Measurements from ENCODE around the gene DNAJB14.

Gene DNAJB14

GRCh38 chr4:99983289-99983943, 37.0 kb upstream of the DNAJB14 start:
- no CpG with 5 or more reads among the region's 4 CpGs for WGBS, 2 donors (ENCODE audit: extremely low coverage in 2 of 2, insufficient read length in 2 of 2, insufficient replicate concordance in 1 of 2)
- no peak overlapping the region for H3K4ac ChIP-seq (ENCODE audit: low read length)
- H3K18ac ChIP-seq (ENCODE audit: low read length): no peak overlapping the region
- H3K9me3 ChIP-seq (replicated peaks in 1 of 2; ENCODE audit: control insufficient read depth in 2 of 2, insufficient read depth in 1 of 2, low read depth in 1 of 2, low read length in 2 of 2): peaks cover 0 to 2% of the 10 kb centered on the region in 2 donors
- no peak for DNase-seq (ENCODE audit: low spot score)
- no peak overlapping the region for H2AK5ac ChIP-seq (ENCODE audit: low read depth, low read length)
- no peak overlapping the region for H4K8ac ChIP-seq (ENCODE audit: low read depth, low read length)
- no peak overlapping the region for H2BK12ac ChIP-seq (ENCODE audit: low read length)
- no peak overlapping the region for H2BK15ac ChIP-seq (ENCODE audit: low read length)
- H3K14ac ChIP-seq (ENCODE audit: low read length): no peak overlapping the region
- H4K91ac ChIP-seq (ENCODE audit: low read depth, low read length, poor library complexity): no peak overlapping the region
- H3K9ac ChIP-seq (ENCODE audit: low read depth, low read length, poor library complexity): no peak overlapping the region
- no peaks in the 10 kb centered on the region for H3K79me1 ChIP-seq (ENCODE audit: low read depth, low read length)
- no peak overlapping the region for H3K23ac ChIP-seq (ENCODE audit: low read depth, low read length, poor library complexity)
- no peak overlapping the region for H2BK120ac ChIP-seq (ENCODE audit: low read depth, low read length)
- H3K36me3 ChIP-seq (replicated peaks in 1 of 2; ENCODE audit: control insufficient read depth in 2 of 2, insufficient read depth in 2 of 2, low read length in 2 of 2): no peaks in the 10 kb centered on the region
- no peak overlapping the region for H3K27ac ChIP-seq (replicated peaks; ENCODE audit: low read length)
- H2BK5ac ChIP-seq (ENCODE audit: low read length): no peak overlapping the region
- H3K4me3 ChIP-seq (ENCODE audit: low read length in 2 of 2): no peak overlapping the region
- no peak overlapping the region for H2AFZ ChIP-seq (ENCODE audit: low read length)
- no peak overlapping the region for H3K4me2 ChIP-seq (ENCODE audit: insufficient read depth, low read length, poor library complexity, severe bottlenecking)
- H3K27me3 ChIP-seq (ENCODE audit: control insufficient read depth in 3 of 3, insufficient read depth in 3 of 3, low read depth in 1 of 3, low read length in 3 of 3): no peaks in the 10 kb centered on the region
- H3K4me1 ChIP-seq (ENCODE audit: control insufficient read depth in 2 of 2, insufficient read depth in 1 of 2, low read depth in 1 of 2, low read length in 2 of 2): no peaks in the 10 kb centered on the region

- no peak for DNase-seq (ENCODE audit: low spot score)
- Histone ChIP-seq H2BK5ac (ENCODE audit: low read length) (no peak overlapping the region), H3K9me3 (replicated peaks in 1 of 2; ENCODE audit: control insufficient read depth in 2 of 2, insufficient read depth in 1 of 2, low read depth in 1 of 2, low read length in 2 of 2) (no peaks in the 10 kb centered on the region), H3K4me1 (ENCODE audit: control insufficient read depth in 2 of 2, insufficient read depth in 1 of 2, low read depth in 1 of 2, low read length in 2 of 2) (no peaks in the 10 kb centered on the region), H3K79me1 (ENCODE audit: low read depth, low read length) (no peaks in the 10 kb centered on the region), H2AFZ (ENCODE audit: low read length) (no peak overlapping the region), H3K27me3 (ENCODE audit: control insufficient read depth in 3 of 3, insufficient read depth in 3 of 3, low read depth in 1 of 3, low read length in 3 of 3) (no peaks in the 10 kb centered on the region), H3K23ac (ENCODE audit: low read depth, low read length, poor library complexity) (no peak overlapping the region), H3K4ac (ENCODE audit: low read length) (no peak overlapping the region), H2BK15ac (ENCODE audit: low read length) (no peak overlapping the region), H3K27ac (replicated peaks; ENCODE audit: low read length) (no peak overlapping the region), H2BK12ac (ENCODE audit: low read length) (no peak overlapping the region), H3K36me3 (replicated peaks in 1 of 2; ENCODE audit: control insufficient read depth in 2 of 2, insufficient read depth in 2 of 2, low read length in 2 of 2) (no peaks in the 10 kb centered on the region), H3K4me2 (ENCODE audit: insufficient read depth, low read length, poor library complexity, severe bottlenecking) (no peak overlapping the region), H3K18ac (ENCODE audit: low read length) (no peak overlapping the region), H2BK120ac (ENCODE audit: low read depth, low read length) (no peak overlapping the region), H2AK5ac (ENCODE audit: low read depth, low read length) (no peak overlapping the region), H3K4me3 (ENCODE audit: low read length in 2 of 2) (no peak overlapping the region), H3K9ac (ENCODE audit: low read depth, low read length, poor library complexity) (no peak overlapping the region), H3K14ac (ENCODE audit: low read length) (no peak overlapping the region), H4K8ac (ENCODE audit: low read depth, low read length) (no peak overlapping the region), H4K91ac (ENCODE audit: low read depth, low read length, poor library complexity) (no peak overlapping the region)
Observed at GRCh38 chr4:99979872-99980271, 33.5 kb upstream of the DNAJB14 start.

GRCh38 chr4:99971453-99972111, 25.2 kb upstream of the DNAJB14 start:
- Histone ChIP-seq H2BK15ac (ENCODE audit: low read length) (peak overlapping the region; percentile 55), H3K36me3 (replicated peaks in 1 of 2; ENCODE audit: control insufficient read depth in 2 of 2, insufficient read depth in 2 of 2, low read length in 2 of 2) (no peaks in the 10 kb centered on the region), H3K4me3 (ENCODE audit: low read length in 2 of 2) (peak overlapping the region in 1 of 2 donors; percentile 66), H4K8ac (ENCODE audit: low read depth, low read length) (no peak overlapping the region), H3K4me1 (ENCODE audit: control insufficient read depth in 2 of 2, insufficient read depth in 1 of 2, low read depth in 1 of 2, low read length in 2 of 2) (peaks cover 0 to 4% of the 10 kb centered on the region in 2 donors), H2BK5ac (ENCODE audit: low read length) (no peak overlapping the region), H3K9me3 (replicated peaks in 1 of 2; ENCODE audit: control insufficient read depth in 2 of 2, insufficient read depth in 1 of 2, low read depth in 1 of 2, low read length in 2 of 2) (peaks cover 0 to 6% of the 10 kb centered on the region in 2 donors), H3K14ac (ENCODE audit: low read length) (peak overlapping the region; percentile 66), H3K27ac (replicated peaks; ENCODE audit: low read length) (no peak overlapping the region), H4K91ac (ENCODE audit: low read depth, low read length, poor library complexity) (peak overlapping the region; percentile 48), H2AFZ (ENCODE audit: low read length) (no peak overlapping the region), H3K79me1 (ENCODE audit: low read depth, low read length) (peaks cover 3% of the 10 kb centered on the region), H3K23ac (ENCODE audit: low read depth, low read length, poor library complexity) (peak overlapping the region; percentile 87), H2AK5ac (ENCODE audit: low read depth, low read length) (peak overlapping the region; percentile 65), H3K4me2 (ENCODE audit: insufficient read depth, low read length, poor library complexity, severe bottlenecking) (no peak overlapping the region), H3K4ac (ENCODE audit: low read length) (peak overlapping the region; percentile 45), H3K9ac (ENCODE audit: low read depth, low read length, poor library complexity) (peak overlapping the region; percentile 55), H2BK12ac (ENCODE audit: low read length) (peak overlapping the region; percentile 18), H2BK120ac (ENCODE audit: low read depth, low read length) (no peak overlapping the region), H3K27me3 (ENCODE audit: control insufficient read depth in 3 of 3, insufficient read depth in 3 of 3, low read depth in 1 of 3, low read length in 3 of 3) (no peaks in the 10 kb centered on the region), H3K18ac (ENCODE audit: low read length) (peak overlapping the region; percentile 82)
- WGBS, 2 donors (ENCODE audit: extremely low coverage in 2 of 2, insufficient read length in 2 of 2, insufficient replicate concordance in 1 of 2): no CpG with 5 or more reads among the region's 12 CpGs
- no peak for DNase-seq (ENCODE audit: low spot score)

- no CpG with 5 or more reads among the region's 1 CpG for WGBS, 2 donors (ENCODE audit: extremely low coverage in 2 of 2, insufficient read length in 2 of 2, insufficient replicate concordance in 1 of 2)
- Histone ChIP-seq H3K18ac (ENCODE audit: low read length) (no peak overlapping the region), H3K4ac (ENCODE audit: low read length) (no peak overlapping the region)
Observed at GRCh38 chr4:99968330-99968729, 21.9 kb upstream of the DNAJB14 start.

More at GRCh38 chr4:99968330-99968729, 21.9 kb upstream of the DNAJB14 start:
- Histone ChIP-seq H2BK15ac (ENCODE audit: low read length) (no peak overlapping the region), H3K23ac (ENCODE audit: low read depth, low read length, poor library complexity) (no peak overlapping the region), H3K4me3 (ENCODE audit: low read length in 2 of 2) (no peak overlapping the region), H4K91ac (ENCODE audit: low read depth, low read length, poor library complexity) (no peak overlapping the region), H3K9ac (ENCODE audit: low read depth, low read length, poor library complexity) (no peak overlapping the region), H2BK5ac (ENCODE audit: low read length) (no peak overlapping the region), H2BK120ac (ENCODE audit: low read depth, low read length) (no peak overlapping the region), H3K4me2 (ENCODE audit: insufficient read depth, low read length, poor library complexity, severe bottlenecking) (no peak overlapping the region), H2BK12ac (ENCODE audit: low read length) (no peak overlapping the region), H3K14ac (ENCODE audit: low read length) (no peak overlapping the region), H3K27me3 (ENCODE audit: control insufficient read depth in 3 of 3, insufficient read depth in 3 of 3, low read depth in 1 of 3, low read length in 3 of 3) (no peaks in the 10 kb centered on the region), H2AK5ac (ENCODE audit: low read depth, low read length) (no peak overlapping the region), H2AFZ (ENCODE audit: low read length) (peak overlapping the region; percentile 64), H3K27ac (replicated peaks; ENCODE audit: low read length) (peak overlapping the region; percentile 12), H3K9me3 (replicated peaks in 1 of 2; ENCODE audit: control insufficient read depth in 2 of 2, insufficient read depth in 1 of 2, low read depth in 1 of 2, low read length in 2 of 2) (peaks cover 0 to 6% of the 10 kb centered on the region in 2 donors), H3K4me1 (ENCODE audit: control insufficient read depth in 2 of 2, insufficient read depth in 1 of 2, low read depth in 1 of 2, low read length in 2 of 2) (peaks cover 0 to 4% of the 10 kb centered on the region in 2 donors), H4K8ac (ENCODE audit: low read depth, low read length) (no peak overlapping the region), H3K36me3 (replicated peaks in 1 of 2; ENCODE audit: control insufficient read depth in 2 of 2, insufficient read depth in 2 of 2, low read length in 2 of 2) (no peaks in the 10 kb centered on the region), H3K79me1 (ENCODE audit: low read depth, low read length) (peaks cover 3% of the 10 kb centered on the region)
- DNase-seq (ENCODE audit: low spot score): no peak

Measured in neuronal stem cell (in vitro differentiated cells).